K562 (cell line): ENCODE measurements around the gene FAM32A. TPM values are rescaled to one million over a fixed set of nuclear protein-coding genes. Genes with fewer than 3 reads are reported as not detected.

Experiments used
- ATAC-seq: fragments of 200-7000 bp; cut with Tn5 transposase; 3 replicates; pipeline ENCODE4 v1.9.1; 2020; ENCODE audit warnings: moderate library complexity
- BruUV-seq: library from RNA; stranded (reverse); fragments of 400-500 nt; replicated peaks from 2 replicates; lab custom pipeline; 2021; lab: Mats Ljungman, UMichigan
- CTCF ChIA-PET: fragments of 300-600 bp; formaldehyde crosslinking; extraction: SDS; loops from one replicate; lab custom pipeline; 2021; ENCODE audit warnings: low intra/inter-chr PET ratio; lab: Yijun Ruan, JAX
- POLR2A ChIA-PET: fragments of 300-600, 350-650 bp; sonication (Branson Sonifier 250); formaldehyde crosslinking; extraction: SDS; loops from one replicate; lab custom pipeline; 2021; ENCODE audit warnings: antibody characterized with exemption, inconsistent platforms; lab: Yijun Ruan, JAX
- DNase-seq, 4 experiments: peaks; one replicate each; pipeline versions ENCODE4 v3.0.0 to v3.0.0-alpha.2; 2011 to 2018; ENCODE audit warnings: low spot score in 3 of 4, mixed read lengths in 3 of 4; ENCODE audit errors: extremely low read depth in 1 of 4
- FAIRE-seq: peaks from 2 replicates; lab custom pipeline; 2011; peaks lifted over from hg19 to GRCh38; lab: Jason Lieb, UNC
- H2AFZ ChIP-seq: 2 replicates; pipeline ENCODE4 v1.6.0; 2011; ENCODE audit warnings: low read depth, low read length, control low read depth, inconsistent platforms
- H3K27ac ChIP-seq: fragments of 200-600 bp; 3 replicates; pipeline ENCODE4 v1.8.0; 2011; ENCODE audit warnings: low read depth, mild to moderate bottlenecking, control low read depth, inconsistent platforms, low read length, moderate library complexity, mixed read lengths; ENCODE audit errors: extremely low read depth
- H3K27me3 ChIP-seq, 2 experiments: fragments of 300-600 bp in 1 of 2; 2 replicates in 1 of 2; 3 replicates in 1 of 2; pipeline versions ENCODE4 v1.6.0 to v1.8.0; 2011; ENCODE audit warnings: inconsistent platforms in 2 of 2, low read length in 2 of 2, mild to moderate bottlenecking in 1 of 2, mixed read lengths in 1 of 2, moderate library complexity in 1 of 2; ENCODE audit not compliant: control insufficient read depth in 2 of 2, insufficient read depth in 2 of 2
- H3K36me3 ChIP-seq: fragments of 300-600 bp; 3 replicates; pipeline ENCODE4 v1.8.0; 2011; ENCODE audit warnings: mild to moderate bottlenecking, low read length, inconsistent platforms; ENCODE audit not compliant: control insufficient read depth, insufficient read depth
- H3K4me1 ChIP-seq, 2 experiments: fragments of 200-600 bp in 1 of 2; replicated peaks in 1 of 2; 2 replicates in 1 of 2; 3 replicates in 1 of 2; pipeline versions ENCODE4 v1.5.1 to v1.8.0; 2011; ENCODE audit warnings: inconsistent platforms in 2 of 2, low read length in 2 of 2, mild to moderate bottlenecking in 1 of 2, mixed read lengths in 1 of 2, moderate library complexity in 1 of 2; ENCODE audit not compliant: control insufficient read depth in 2 of 2, insufficient read depth in 2 of 2
- H3K4me2 ChIP-seq: 2 replicates; pipeline ENCODE4 v1.6.1; 2011; ENCODE audit warnings: low read length, control low read depth, inconsistent platforms, mixed read lengths; ENCODE audit not compliant: insufficient read depth
- H3K4me3 ChIP-seq: fragments of 200-600 bp; sonication (generic), shearing (Covaris generic); 2 replicates; pipeline ENCODE4 v1.5.1; 2016; ENCODE audit warnings: control low read depth, inconsistent platforms
- H3K79me2 ChIP-seq: fragments of 200-600 bp; 3 replicates; pipeline ENCODE4 v1.8.0; 2011; ENCODE audit warnings: low read length, inconsistent platforms; ENCODE audit not compliant: control insufficient read depth, insufficient read depth
- H3K9ac ChIP-seq, 2 experiments: 2 replicates each; pipeline versions ENCODE4 v1.6.0 to v1.6.1; 2011; ENCODE audit warnings: low read depth in 2 of 2, low read length in 2 of 2, control low read depth in 1 of 2, inconsistent platforms in 1 of 2, mild to moderate bottlenecking in 1 of 2, mixed read lengths in 1 of 2; ENCODE audit not compliant: insufficient read depth in 1 of 2
- H3K9me1 ChIP-seq: one replicate; pipeline ENCODE4 v1.6.0; 2011; ENCODE audit warnings: inconsistent platforms, mild to moderate bottlenecking, low read length, moderate library complexity; ENCODE audit not compliant: control insufficient read depth, insufficient read depth
- H3K9me3 ChIP-seq: replicated peaks from 2 replicates; pipeline ENCODE4 v1.5.1; 2011; ENCODE audit warnings: low read depth, low read length, inconsistent platforms; ENCODE audit not compliant: control insufficient read depth, insufficient read depth
- H4K20me1 ChIP-seq: replicated peaks from 2 replicates; pipeline ENCODE4 v1.6.1; 2011; ENCODE audit warnings: low read length, inconsistent platforms, mixed read lengths; ENCODE audit not compliant: control insufficient read depth, insufficient read depth
- BCOR ChIP-seq: fragments of 450-650 bp; IDR thresholded peaks from 2 replicates; pipeline ENCODE4 v1.6.1; 2016
- C11orf30 ChIP-seq: fragments of 450-650 bp; IDR thresholded peaks from 2 replicates; pipeline ENCODE4 v1.6.1; 2016; ENCODE audit warnings: low read depth, mild to moderate bottlenecking
- HDAC8 ChIP-seq: fragments of 450-650 bp; IDR thresholded peaks from 2 replicates; pipeline ENCODE4 v1.6.1; 2016; ENCODE audit warnings: mild to moderate bottlenecking, missing genetic modification characterization, moderate library complexity, missing compliant biosample characterization
- MYBL2 ChIP-seq, 2 experiments: fragments of 450-650 bp in 1 of 2; sonication (generic) in 1 of 2; formaldehyde crosslinking in 1 of 2; IDR thresholded peaks; 2 replicates each; pipeline versions ENCODE4 v1.6.1 to v1.8.1; 2017 to 2022; ENCODE audit warnings: borderline replicate concordance in 1 of 2, inconsistent platforms in 1 of 2, low read depth in 1 of 2, mild to moderate bottlenecking in 1 of 2, missing genetic modification reagents in 1 of 2, moderate library complexity in 1 of 2
- POLR3A ChIP-seq: IDR thresholded peaks from 2 replicates; pipeline ENCODE4 v1.6.1; 2011; ENCODE audit warnings: borderline replicate concordance, mild to moderate bottlenecking, moderate library complexity; ENCODE audit not compliant: insufficient read length, insufficient read depth; ENCODE audit errors: extremely low read depth
- STAT5A ChIP-seq: IDR thresholded peaks from 2 replicates; pipeline ENCODE4 v1.6.1; 2012; ENCODE audit warnings: low read length, inconsistent platforms, borderline replicate concordance
- TRIM24 ChIP-seq, 2 experiments: fragments of 450-650 bp; IDR thresholded peaks; 2 replicates each; pipeline ENCODE4 v1.6.1; 2016
- ZBTB17 ChIP-seq: fragments of 450-650 bp; formaldehyde crosslinking; IDR thresholded peaks from 2 replicates; pipeline ENCODE4 v1.4.0; 2020; ENCODE audit warnings: mild to moderate bottlenecking
- ZNF217 ChIP-seq: sonication (generic); formaldehyde crosslinking; IDR thresholded peaks from 2 replicates; pipeline ENCODE4 v1.8.0; 2022; ENCODE audit warnings: mild to moderate bottlenecking, missing genetic modification reagents
- whole genome bisulfite sequencing: fragments of 100-300 bp; shearing (Covaris generic); methylation state at CpG from one replicate; pipeline ENCODE4 v1.1.6; 2016; ENCODE audit warnings: low coverage, mixed read lengths; ENCODE audit not compliant: insufficient coverage; ENCODE audit errors: missing lambda C conversion rate; 5-methylcytosine and 5-hydroxymethylcytosine counted together
- in situ Hi-C: fragments of 300-500 bp; cut with MboI; formaldehyde crosslinking; loops from 4 replicates; pipeline ENCODE4 v1.15.0; 2018; ENCODE audit warnings: inconsistent platforms, mixed read lengths
- intact Hi-C: fragments of 100-400 bp; cut with micrococcal nuclease; formaldehyde crosslinking; loops from 2 replicates; pipeline ENCODE4 v1.14.2; 2022
- polyA plus RNA-seq, 8 experiments: library from polyadenylated mRNA; depleted of rRNA in 4 of 8; stranded (reverse) in 5 of 8; unstranded in 3 of 8; fragments of >200 nt; fragmentation: Nextera tagmentation in 2 of 8; fragmentation: Illumina TruSeq in 1 of 8; extraction: Ambion mirVana in 2 of 8; extraction: Trizol in 1 of 8; gene quantifications; 2 replicates each; pipeline versions ENCODE4 v1.2.1 to v1.2.3, GENCODE V29; 2011 to 2014; ENCODE audit warnings: inconsistent platforms in 1 of 8, missing spikeins in 1 of 8
- total RNA-seq, 7 experiments: library from RNA; depleted of rRNA in 6 of 7; stranded (reverse); fragments of >200 nt in 6 of 7; fragmentation: Illumina TruSeq in 2 of 7; extraction: Trizol in 2 of 7; gene quantifications; 2 replicates each; pipeline versions ENCODE4 v1.2.1 to v1.2.3, GENCODE V29; 2011 to 2021; ENCODE audit warnings: low replicate concordance in 1 of 7
- TF ChIP-seq, protein P1 (sequence below): fragments of 250-450 bp; sonication (Bioruptor Pico); IDR thresholded peaks from 2 replicates; pipeline ENCODE4 v1.4.0; 2020; ENCODE audit warnings: mild to moderate bottlenecking, moderate library complexity
- TF ChIP-seq, protein P2 (sequence below): fragments of 250-450 bp; sonication (Bioruptor Pico); IDR thresholded peaks from 2 replicates; pipeline ENCODE4 v1.8.0; 2022; ENCODE audit warnings: inconsistent platforms

The FAM32A gene
- total and polyA plus RNA-seq, 9 of the 15 experiments (the other 6 are each of a cell fraction or from before 2014, with no cell fraction given): 30.7 to 96.7 (median 73.7) TPM

DNA sequence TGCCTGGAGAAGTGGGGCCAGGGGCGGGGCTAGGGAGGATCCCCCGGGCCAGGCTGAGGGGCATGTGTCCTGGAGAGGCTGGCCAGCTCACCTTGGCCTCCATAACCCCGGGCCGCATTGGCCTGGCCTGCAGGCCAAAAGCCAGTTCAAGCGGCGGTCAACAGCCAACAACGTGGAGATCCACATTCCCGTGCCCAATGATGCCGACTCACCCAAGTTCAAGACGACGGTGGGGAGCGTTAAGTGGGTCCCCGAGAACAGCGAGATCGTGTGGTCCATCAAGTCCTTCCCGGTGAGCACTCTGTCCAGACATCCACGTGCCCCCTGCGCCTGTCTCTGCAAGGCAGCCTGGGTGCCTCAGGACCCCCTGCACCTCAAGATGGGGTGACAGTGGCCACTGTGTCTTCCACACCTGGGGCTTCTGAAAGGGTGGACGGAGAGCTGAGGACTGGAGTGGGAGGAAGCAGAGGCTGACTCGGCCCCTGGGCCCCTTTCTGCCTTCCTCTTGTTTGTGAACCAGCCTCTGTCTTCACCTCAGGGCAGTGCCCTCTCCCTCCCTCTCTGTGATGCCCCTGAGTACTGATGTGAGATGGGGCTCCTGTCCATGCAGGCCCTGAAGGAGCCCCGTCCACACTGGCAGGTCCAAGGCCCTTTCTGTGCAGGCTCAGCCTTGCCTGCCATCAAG is 43.6 kb downstream of the FAM32A start:
- no TSS peak for BruUV-seq
- no peaks in the 10 kb centered on the region for H4K20me1 ChIP-seq
- POLR2A ChIA-PET: interaction anchor here (0.6 kb wide), 1 partner anchor 13 kb away, joined by 3 read pairs; no protein-coding TSS in a partner anchor
- 83% methylated on average over 18 of the region's 21 CpGs for WGBS
- peaks cover 0 to 11% of the 10 kb centered on the region in 2 experiments; a peak in 2 of 5 replicates for H3K4me1 ChIP-seq
- DNase-seq (no peak), ATAC-seq (no peak), FAIRE-seq (no peak)
- intact Hi-C loops: no loop called here
- TF ChIP-seq HDAC8 (tag) (no peak), MYBL2 (IDR thresholded peaks at IDR 0.05; ENCODE audit: low read depth) (no peak), MYBL2 (CRISPR knock-in tag; IDR thresholded peaks at IDR 0.05; ENCODE audit: borderline replicate concordance) (no peak), ZBTB17 (CRISPR knock-in tag) (no peak)
- H3K4me3 ChIP-seq: no peak overlapping the region
- in situ Hi-C loops: no loop called here
- H3K27ac ChIP-seq: no peak overlapping the region
- no peaks in the 10 kb centered on the region for H3K79me2 ChIP-seq
- peaks cover 4% of the 10 kb centered on the region for H3K9me1 ChIP-seq
- H3K4me2 ChIP-seq: no peak overlapping the region
- CTCF ChIA-PET: interaction anchor here (0.6 kb wide), 1 partner anchor 148 kb away, joined by 3 read pairs; no protein-coding TSS in a partner anchor
- no peak overlapping the region for H2AFZ ChIP-seq
- no peaks in the 10 kb centered on the region for H3K9me3 ChIP-seq
- no peak overlapping the region; a peak in 1 of 4 replicates for H3K9ac ChIP-seq
- no peaks in the 10 kb centered on the region for H3K27me3 ChIP-seq
- peaks cover 35% of the 10 kb centered on the region; the same call in 2 of the 3 replicates for H3K36me3 ChIP-seq

DNA sequence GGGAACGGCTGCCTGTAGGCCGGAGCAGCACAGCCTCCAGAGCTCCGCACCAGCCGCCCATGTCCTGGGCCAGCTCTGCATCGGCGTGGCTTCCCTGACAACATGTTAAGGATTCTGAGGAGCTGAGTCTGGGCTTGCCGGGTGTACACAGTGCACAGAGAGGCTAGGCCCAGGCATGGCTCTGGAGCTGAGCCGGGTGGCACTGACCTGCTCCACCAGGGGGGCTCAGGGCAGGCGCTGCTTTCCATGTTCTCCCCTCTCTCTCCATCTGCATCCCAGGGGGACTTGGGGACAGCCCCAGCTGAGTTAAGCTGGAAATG is 44.1 kb downstream of the FAM32A start:
- ATAC-seq: no peak
- 95% methylated on average over 6 of the region's 9 CpGs for WGBS
- TF ChIP-seq TRIM24 (IDR thresholded peaks at IDR 0.05): no peak
- no peak for TF ChIP-seq STAT5A
- TF ChIP-seq, protein P1, sequence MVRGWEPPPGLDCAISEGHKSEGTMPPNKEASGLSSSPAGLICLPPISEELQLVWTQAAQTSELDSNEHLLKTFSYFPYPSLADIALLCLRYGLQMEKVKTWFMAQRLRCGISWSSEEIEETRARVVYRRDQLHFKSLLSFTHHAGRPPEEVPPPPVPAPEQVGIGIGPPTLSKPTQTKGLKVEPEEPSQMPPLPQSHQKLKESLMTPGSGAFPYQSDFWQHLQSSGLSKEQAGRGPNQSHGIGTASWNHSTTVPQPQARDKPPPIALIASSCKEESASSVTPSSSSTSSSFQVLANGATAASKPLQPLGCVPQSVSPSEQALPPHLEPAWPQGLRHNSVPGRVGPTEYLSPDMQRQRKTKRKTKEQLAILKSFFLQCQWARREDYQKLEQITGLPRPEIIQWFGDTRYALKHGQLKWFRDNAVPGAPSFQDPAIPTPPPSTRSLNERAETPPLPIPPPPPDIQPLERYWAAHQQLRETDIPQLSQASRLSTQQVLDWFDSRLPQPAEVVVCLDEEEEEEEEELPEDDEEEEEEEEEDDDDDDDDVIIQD: no peak
- TF ChIP-seq BCOR: no peak
- TF ChIP-seq ZNF217: no peak
- no peak for TF ChIP-seq POLR3A
- TF ChIP-seq, protein P2, sequence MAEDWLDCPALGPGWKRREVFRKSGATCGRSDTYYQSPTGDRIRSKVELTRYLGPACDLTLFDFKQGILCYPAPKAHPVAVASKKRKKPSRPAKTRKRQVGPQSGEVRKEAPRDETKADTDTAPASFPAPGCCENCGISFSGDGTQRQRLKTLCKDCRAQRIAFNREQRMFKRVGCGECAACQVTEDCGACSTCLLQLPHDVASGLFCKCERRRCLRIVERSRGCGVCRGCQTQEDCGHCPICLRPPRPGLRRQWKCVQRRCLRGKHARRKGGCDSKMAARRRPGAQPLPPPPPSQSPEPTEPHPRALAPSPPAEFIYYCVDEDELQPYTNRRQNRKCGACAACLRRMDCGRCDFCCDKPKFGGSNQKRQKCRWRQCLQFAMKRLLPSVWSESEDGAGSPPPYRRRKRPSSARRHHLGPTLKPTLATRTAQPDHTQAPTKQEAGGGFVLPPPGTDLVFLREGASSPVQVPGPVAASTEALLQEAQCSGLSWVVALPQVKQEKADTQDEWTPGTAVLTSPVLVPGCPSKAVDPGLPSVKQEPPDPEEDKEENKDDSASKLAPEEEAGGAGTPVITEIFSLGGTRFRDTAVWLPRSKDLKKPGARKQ (CRISPR knock-in tag): no peak
- TF ChIP-seq C11orf30: no peak

More for the DNA sequence above, 44.1 kb downstream of the FAM32A start:
- POLR2A ChIA-PET: no interaction called here
- Histone ChIP-seq H3K9me3 (no peaks in the 10 kb centered on the region), H3K9me1 (peaks cover 4% of the 10 kb centered on the region), H3K27ac (no peak overlapping the region), H3K4me1 (peaks cover 0 to 15% of the 10 kb centered on the region in 2 experiments; a peak in 2 of 5 replicates), H3K9ac (no peak overlapping the region), H3K4me2 (no peak overlapping the region), H3K79me2 (no peaks in the 10 kb centered on the region), H4K20me1 (no peaks in the 10 kb centered on the region), H3K27me3 (no peaks in the 10 kb centered on the region), H3K36me3 (peaks cover 35% of the 10 kb centered on the region; the same call in 2 of the 3 replicates), H2AFZ (no peak overlapping the region), H3K4me3 (no peak overlapping the region)
- in situ Hi-C loops: no loop called here
- no TSS peak for BruUV-seq
- FAIRE-seq (no peak), DNase-seq (no peak)
- CTCF ChIA-PET: no interaction called here
- intact Hi-C loops: no loop called here
